Measurements from ENCODE around the gene CLTB.

Gene CLTB

GRCh38 chr5:176352116-176352878 lies 64.0 kb downstream of the CLTB start:
- Histone ChIP-seq H2AFZ (ENCODE audit: low read length, unreplicated experiment) (no peak overlapping the region), H3K4me1 (ENCODE audit: control insufficient read depth, insufficient read depth, low read length, unreplicated experiment) (no peaks in the 10 kb centered on the region), H3K79me2 (ENCODE audit: control insufficient read depth, insufficient read depth, low read length, unreplicated experiment) (peaks cover 48% of the 10 kb centered on the region), H3K27ac (ENCODE audit: low read depth, low read length) (no peak overlapping the region), H3K27me3 (ENCODE audit: insufficient read depth, low read length) (no peaks in the 10 kb centered on the region), H3K4me3 (ENCODE audit: low read depth, low read length) (no peak overlapping the region), H3K36me3 (ENCODE audit: insufficient read depth, low read length) (peaks cover 42% of the 10 kb centered on the region)

- no peak overlapping the region for H3K4me3 ChIP-seq (ENCODE audit: low read depth, low read length)
- peaks cover 45% of the 10 kb centered on the region for H3K36me3 ChIP-seq (ENCODE audit: insufficient read depth, low read length)
- no peak overlapping the region for H2AFZ ChIP-seq (ENCODE audit: low read length, unreplicated experiment)
- H3K4me1 ChIP-seq (ENCODE audit: control insufficient read depth, insufficient read depth, low read length, unreplicated experiment) = no peaks in the 10 kb centered on the region
- H3K79me2 ChIP-seq (ENCODE audit: control insufficient read depth, insufficient read depth, low read length, unreplicated experiment) = peaks cover 34% of the 10 kb centered on the region
- no peaks in the 10 kb centered on the region for H3K27me3 ChIP-seq (ENCODE audit: insufficient read depth, low read length)
- H3K27ac ChIP-seq (ENCODE audit: low read depth, low read length) = no peak overlapping the region
Observed at GRCh38 chr5:176350416-176350815, 65.9 kb downstream of the CLTB start.

GRCh38 chr5:176342766-176343458 lies 73.4 kb downstream of the CLTB start:
- Histone ChIP-seq H2AFZ (ENCODE audit: low read length, unreplicated experiment) (no peak overlapping the region), H3K4me3 (ENCODE audit: low read depth, low read length) (no peak overlapping the region), H3K4me1 (ENCODE audit: control insufficient read depth, insufficient read depth, low read length, unreplicated experiment) (peaks cover 2% of the 10 kb centered on the region), H3K79me2 (ENCODE audit: control insufficient read depth, insufficient read depth, low read length, unreplicated experiment) (no peaks in the 10 kb centered on the region), H3K27me3 (ENCODE audit: insufficient read depth, low read length) (no peaks in the 10 kb centered on the region), H3K36me3 (ENCODE audit: insufficient read depth, low read length) (peaks cover 14% of the 10 kb centered on the region), H3K27ac (ENCODE audit: low read depth, low read length) (no peak overlapping the region)

All from ACC112 (cell line).